Right atrium auricular region (tissue), 2 donors: ENCODE data around the gene GRB10. TPM values are rescaled to one million over a fixed set of nuclear protein-coding genes. Genes with fewer than 3 reads are reported as not detected.
A peak's percentile ranks its signal among the peaks of the same experiment; 100 is the strongest.

Experiments
- DNase-seq: peaks from one replicate; pipeline ENCODE4 v3.0.0-alpha.2; 2019; ENCODE audit warnings: low spot score
- H3K27ac ChIP-seq, 2 donors: fragments of 200-600 bp; sonication (generic); 1 replicate in 1 of 2; 2 replicates in 1 of 2; pipeline ENCODE4 v1.5.1; 2016 to 2019
- H3K27me3 ChIP-seq, 2 donors: fragments of 200-600 bp; sonication (generic); one replicate each; pipeline versions ENCODE4 v1.5.1 to v1.6.0; 2017 to 2019
- H3K36me3 ChIP-seq: fragments of 200-600 bp; sonication (generic); one replicate; pipeline ENCODE4 v1.5.1; 2016
- H3K4me1 ChIP-seq, 2 donors: fragments of 200-600 bp; sonication (generic); one replicate each; pipeline versions ENCODE4 v1.5.1 to v1.6.0; 2017 to 2019
- H3K4me3 ChIP-seq, 2 donors: fragments of 200-600 bp; sonication (generic); 1 replicate in 1 of 2; 2 replicates in 1 of 2; pipeline ENCODE4 v1.5.1; 2017 to 2019; ENCODE audit warnings: mild to moderate bottlenecking in 1 of 2, moderate library complexity in 1 of 2
- H3K9me3 ChIP-seq, 2 donors: fragments of 200-600 bp; sonication (generic); one replicate each; pipeline ENCODE4 v1.5.1; 2019
- total RNA-seq, 2 donors: library from RNA; depleted of rRNA; stranded (reverse); fragments of >200 nt; gene quantifications; one replicate each; pipeline ENCODE4 v1.1.0, GENCODE V29; 2016
- TF ChIP-seq, protein P1 (sequence below), 2 donors: fragments of 200-600 bp; sonication (generic); IDR thresholded peaks; one replicate each; pipeline ENCODE4 v1.5.1; 2019; ENCODE audit warnings: antibody characterized with exemption in 2 of 2

Gene GRB10
- total RNA-seq, 2 donors from 2014 or later: 36.5 to 39.0 TPM

DNA sequence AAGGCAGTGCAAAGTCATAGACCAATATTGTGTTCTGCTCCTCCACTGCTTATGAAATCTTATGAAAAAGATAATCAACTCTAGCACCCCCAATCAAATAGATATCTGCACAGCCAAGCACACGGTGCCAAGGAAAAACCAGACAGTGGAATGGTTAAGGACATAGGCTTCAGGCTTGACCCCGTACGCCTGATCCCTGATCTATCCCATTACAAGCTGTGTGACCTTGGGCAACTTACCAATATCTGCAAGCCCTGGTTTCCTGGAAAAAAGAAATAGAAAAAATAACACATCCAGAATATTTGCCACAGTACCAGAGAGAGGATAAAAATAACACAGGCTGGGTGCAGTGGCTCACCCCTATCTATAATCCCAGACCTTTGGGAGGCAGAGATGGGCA is 56.9 kb downstream of the GRB10 start:
- Histone ChIP-seq H3K36me3 (no peaks in the 10 kb centered on the region), H3K4me1 (peaks cover 0 to 92% of the 10 kb centered on the region in 2 donors), H3K9me3 (no peaks in the 10 kb centered on the region), H3K27ac (no peak overlapping the region), H3K27me3 (no peaks in the 10 kb centered on the region), H3K4me3 (no peak overlapping the region)
- TF ChIP-seq, protein P1, sequence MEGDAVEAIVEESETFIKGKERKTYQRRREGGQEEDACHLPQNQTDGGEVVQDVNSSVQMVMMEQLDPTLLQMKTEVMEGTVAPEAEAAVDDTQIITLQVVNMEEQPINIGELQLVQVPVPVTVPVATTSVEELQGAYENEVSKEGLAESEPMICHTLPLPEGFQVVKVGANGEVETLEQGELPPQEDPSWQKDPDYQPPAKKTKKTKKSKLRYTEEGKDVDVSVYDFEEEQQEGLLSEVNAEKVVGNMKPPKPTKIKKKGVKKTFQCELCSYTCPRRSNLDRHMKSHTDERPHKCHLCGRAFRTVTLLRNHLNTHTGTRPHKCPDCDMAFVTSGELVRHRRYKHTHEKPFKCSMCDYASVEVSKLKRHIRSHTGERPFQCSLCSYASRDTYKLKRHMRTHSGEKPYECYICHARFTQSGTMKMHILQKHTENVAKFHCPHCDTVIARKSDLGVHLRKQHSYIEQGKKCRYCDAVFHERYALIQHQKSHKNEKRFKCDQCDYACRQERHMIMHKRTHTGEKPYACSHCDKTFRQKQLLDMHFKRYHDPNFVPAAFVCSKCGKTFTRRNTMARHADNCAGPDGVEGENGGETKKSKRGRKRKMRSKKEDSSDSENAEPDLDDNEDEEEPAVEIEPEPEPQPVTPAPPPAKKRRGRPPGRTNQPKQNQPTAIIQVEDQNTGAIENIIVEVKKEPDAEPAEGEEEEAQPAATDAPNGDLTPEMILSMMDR (IDR thresholded peaks at IDR 0.05): no peak
- no peak for DNase-seq

DNA sequence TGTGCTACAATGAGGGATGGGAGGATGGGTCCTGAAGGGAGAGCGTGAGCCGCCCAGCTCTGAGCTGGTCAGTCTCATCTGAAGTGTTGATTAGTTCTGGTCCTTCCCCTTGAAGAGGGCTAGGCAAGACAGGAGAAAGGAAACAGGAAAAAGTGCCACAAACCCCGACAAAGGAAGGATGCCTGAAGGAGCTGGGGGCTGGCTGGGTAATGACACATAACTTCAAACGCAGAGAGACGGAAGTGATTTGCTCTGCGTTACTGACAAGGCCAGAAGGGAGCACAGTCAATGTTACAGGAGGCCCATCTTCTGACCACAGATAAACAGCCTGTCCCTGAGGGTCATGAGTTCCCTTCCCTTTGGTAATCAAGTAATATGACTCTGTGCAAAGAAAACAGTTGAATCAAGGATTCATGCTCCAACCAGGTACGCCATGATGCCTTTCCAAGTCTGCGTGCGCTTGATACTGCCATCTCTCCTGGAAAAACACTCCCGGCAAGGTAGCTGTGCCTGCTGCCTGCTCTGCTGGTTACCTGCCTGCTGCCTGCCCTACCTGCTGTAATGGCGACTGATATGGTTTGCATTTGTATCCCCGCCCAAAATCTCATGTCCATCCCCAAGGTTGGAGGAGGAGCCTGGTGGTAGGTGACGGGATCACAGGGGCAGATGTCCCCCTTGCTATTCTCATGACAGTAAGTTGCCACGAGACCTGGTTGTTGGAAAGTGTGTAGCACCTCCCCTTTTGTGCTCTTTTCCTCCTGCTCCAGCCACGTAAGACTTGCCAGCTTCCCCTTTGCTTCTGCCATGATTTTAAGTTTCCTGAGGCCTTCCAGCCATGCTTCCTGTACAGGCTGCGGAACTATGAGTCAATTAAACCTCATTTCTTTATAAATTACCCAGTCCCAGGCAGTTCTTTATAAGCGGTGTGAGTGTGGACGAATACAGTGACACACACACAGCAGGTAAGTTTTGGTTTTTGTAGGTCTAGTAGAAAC is 57.9 kb downstream of the GRB10 start:
- TF ChIP-seq, protein P1 (IDR thresholded peaks at IDR 0.05): no peak

DNA sequence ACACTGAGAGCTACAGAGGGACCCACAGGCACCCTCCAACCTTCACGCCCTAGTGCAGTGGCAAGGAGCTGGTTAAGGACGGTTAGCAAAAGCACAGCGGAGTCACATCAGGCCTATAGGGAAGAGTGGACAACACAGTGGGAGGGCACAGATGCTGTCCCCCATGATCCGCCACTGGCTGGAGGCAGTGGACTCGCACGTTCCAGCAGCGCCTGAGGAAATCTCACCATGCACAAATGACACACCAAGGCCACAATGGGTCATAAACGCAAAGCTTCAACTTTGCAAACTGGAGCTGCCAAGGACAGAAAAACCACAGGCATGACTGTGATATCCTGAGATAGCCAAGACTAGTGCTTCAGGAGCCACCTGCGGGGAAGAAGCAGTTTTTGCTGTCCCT is 58.8 kb downstream of the GRB10 start:
- no peak for DNase-seq
- no peak overlapping the region for H3K4me3 ChIP-seq
- H3K27ac ChIP-seq: no peak overlapping the region
- H3K9me3 ChIP-seq: no peaks in the 10 kb centered on the region
- peaks cover 0 to 82% of the 10 kb centered on the region in 2 donors for H3K4me1 ChIP-seq
- no peaks in the 10 kb centered on the region for H3K36me3 ChIP-seq
- TF ChIP-seq, protein P1 (IDR thresholded peaks at IDR 0.05): no peak
- H3K27me3 ChIP-seq: no peaks in the 10 kb centered on the region

More for the DNA sequence above, 57.9 kb downstream of the GRB10 start:
- H3K27me3 ChIP-seq: no peaks in the 10 kb centered on the region
- no peak for DNase-seq
- no peaks in the 10 kb centered on the region for H3K36me3 ChIP-seq
- H3K27ac ChIP-seq: no peak overlapping the region
- no peak overlapping the region for H3K4me3 ChIP-seq
- H3K4me1 ChIP-seq: peaks cover 0 to 82% of the 10 kb centered on the region in 2 donors
- H3K9me3 ChIP-seq: no peaks in the 10 kb centered on the region

DNA sequence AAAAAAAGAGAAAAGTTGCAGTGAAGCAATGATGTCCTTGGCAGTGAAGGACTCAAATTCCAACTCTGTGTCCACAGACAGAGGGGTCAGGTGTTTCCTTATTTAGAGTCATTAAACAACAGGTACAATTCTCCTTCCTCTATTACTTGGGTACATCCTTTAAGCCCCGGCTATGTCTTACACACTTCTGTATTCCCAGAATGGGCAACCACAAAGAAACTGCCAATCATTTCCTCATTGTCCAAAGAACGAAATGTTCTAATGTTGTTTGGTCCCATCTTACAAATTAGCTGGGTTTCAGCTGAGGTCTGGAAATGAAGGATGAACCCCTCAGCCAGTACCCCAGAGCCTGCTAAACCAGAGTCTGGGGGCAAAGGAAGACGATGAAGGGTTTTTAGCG is 59.5 kb downstream of the GRB10 start:
- Histone ChIP-seq H3K4me3 (no peak overlapping the region), H3K4me1 (peaks cover 0 to 82% of the 10 kb centered on the region in 2 donors), H3K27me3 (no peaks in the 10 kb centered on the region), H3K36me3 (no peaks in the 10 kb centered on the region), H3K9me3 (no peaks in the 10 kb centered on the region), H3K27ac (no peak overlapping the region)
- DNase-seq: no peak
- TF ChIP-seq, protein P1 (IDR thresholded peaks at IDR 0.05): no peak

DNA sequence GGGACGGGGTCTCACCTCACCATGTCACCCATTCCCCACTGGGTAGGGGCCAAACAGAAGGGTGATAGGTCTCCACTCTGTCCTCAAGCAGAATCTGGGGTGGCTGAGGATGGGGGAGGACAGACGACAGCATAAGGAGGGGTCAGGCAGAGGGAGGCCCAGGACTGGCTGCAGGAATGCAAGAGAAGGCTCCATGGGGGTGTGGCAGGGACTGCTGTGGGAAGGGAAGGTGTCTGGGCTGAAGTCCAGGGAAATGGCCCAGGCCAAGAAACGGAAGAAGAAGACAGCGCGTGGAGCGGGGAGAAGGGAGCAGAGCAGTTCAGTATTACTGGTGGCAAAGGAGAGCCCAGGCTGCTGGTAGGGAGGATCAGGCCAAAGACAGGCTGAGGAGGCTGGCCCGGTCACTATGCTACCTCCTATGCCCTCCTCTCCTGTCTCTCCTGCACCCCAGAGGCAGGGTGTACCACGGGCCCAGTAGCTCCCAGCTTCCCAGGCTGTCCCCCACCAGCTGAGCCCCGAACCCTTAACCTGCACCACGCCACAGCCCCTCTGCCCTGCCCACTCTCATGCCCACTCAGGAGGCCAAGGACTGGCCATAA is 60.9 kb downstream of the GRB10 start:
- TF ChIP-seq, protein P1 (IDR thresholded peaks at IDR 0.05): no peak
- H3K27ac ChIP-seq: peak overlapping the region in 1 of 2 donors; percentile 3
- no peak for DNase-seq

More for the DNA sequence above, 60.9 kb downstream of the GRB10 start:
- Histone ChIP-seq H3K4me3 (no peak overlapping the region), H3K36me3 (no peaks in the 10 kb centered on the region), H3K4me1 (peaks cover 0 to 82% of the 10 kb centered on the region in 2 donors), H3K9me3 (no peaks in the 10 kb centered on the region), H3K27me3 (no peaks in the 10 kb centered on the region)
